ENCODE results near the gene LTBP2. TPM values are rescaled to one million over a fixed set of nuclear protein-coding genes. Genes with fewer than 3 reads are reported as not detected.

Gene LTBP2
- total RNA-seq, 1 donor from 2014 or later: 1.9 TPM

DNA sequence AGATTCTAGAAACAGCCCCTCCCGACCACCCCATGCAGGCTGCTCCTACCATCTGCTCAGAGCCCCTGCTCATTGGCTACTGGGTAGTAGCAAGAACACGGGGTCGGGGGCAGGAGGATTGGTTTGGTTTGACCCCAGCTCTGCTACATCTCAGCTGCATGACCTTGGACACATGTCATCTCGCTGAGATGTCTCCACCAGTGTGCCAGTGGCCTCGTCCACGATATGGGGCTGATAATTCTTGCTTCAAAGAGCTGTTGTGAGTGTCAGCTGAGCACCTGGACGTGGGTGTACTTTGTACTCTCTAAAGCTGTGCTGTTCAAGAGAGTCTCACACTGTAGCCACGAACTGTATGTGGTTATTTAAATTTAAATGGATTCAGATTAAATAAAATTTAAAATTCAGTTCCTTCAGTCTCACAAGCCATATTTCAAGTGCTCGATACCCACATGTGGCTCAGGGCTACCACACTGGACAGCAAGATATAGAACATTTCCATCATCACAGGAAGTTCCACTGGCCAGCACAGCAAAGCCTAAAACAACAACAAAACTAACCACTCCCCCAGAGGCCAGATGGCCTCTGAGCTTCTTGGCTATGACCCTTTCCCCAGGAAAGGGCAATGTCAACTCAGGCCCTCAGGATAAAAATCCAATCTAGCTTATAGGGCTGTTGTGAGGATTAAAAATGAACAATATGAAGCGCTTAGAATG lies 18.6 kb downstream of the LTBP2 start:
- H3K9me3 Mint-ChIP-seq (ENCODE audit: unreplicated experiment): no peaks in the 10 kb centered on the region
- no peak for DNase-seq (ENCODE audit: low spot score)
- no peak overlapping the region for H3K27ac Mint-ChIP-seq (ENCODE audit: unreplicated experiment)
- TF ChIP-seq, protein P1, sequence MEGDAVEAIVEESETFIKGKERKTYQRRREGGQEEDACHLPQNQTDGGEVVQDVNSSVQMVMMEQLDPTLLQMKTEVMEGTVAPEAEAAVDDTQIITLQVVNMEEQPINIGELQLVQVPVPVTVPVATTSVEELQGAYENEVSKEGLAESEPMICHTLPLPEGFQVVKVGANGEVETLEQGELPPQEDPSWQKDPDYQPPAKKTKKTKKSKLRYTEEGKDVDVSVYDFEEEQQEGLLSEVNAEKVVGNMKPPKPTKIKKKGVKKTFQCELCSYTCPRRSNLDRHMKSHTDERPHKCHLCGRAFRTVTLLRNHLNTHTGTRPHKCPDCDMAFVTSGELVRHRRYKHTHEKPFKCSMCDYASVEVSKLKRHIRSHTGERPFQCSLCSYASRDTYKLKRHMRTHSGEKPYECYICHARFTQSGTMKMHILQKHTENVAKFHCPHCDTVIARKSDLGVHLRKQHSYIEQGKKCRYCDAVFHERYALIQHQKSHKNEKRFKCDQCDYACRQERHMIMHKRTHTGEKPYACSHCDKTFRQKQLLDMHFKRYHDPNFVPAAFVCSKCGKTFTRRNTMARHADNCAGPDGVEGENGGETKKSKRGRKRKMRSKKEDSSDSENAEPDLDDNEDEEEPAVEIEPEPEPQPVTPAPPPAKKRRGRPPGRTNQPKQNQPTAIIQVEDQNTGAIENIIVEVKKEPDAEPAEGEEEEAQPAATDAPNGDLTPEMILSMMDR (IDR thresholded peaks at IDR 0.05; ENCODE audit: unreplicated experiment): no peak
- peaks cover 8% of the 10 kb centered on the region for H3K27me3 Mint-ChIP-seq (ENCODE audit: unreplicated experiment)
- H3K4me3 Mint-ChIP-seq (ENCODE audit: unreplicated experiment): no peak overlapping the region
- no peaks in the 10 kb centered on the region for H3K36me3 Mint-ChIP-seq (ENCODE audit: low read depth, unreplicated experiment)
- no peaks in the 10 kb centered on the region for H3K4me1 Mint-ChIP-seq (ENCODE audit: unreplicated experiment)

DNA sequence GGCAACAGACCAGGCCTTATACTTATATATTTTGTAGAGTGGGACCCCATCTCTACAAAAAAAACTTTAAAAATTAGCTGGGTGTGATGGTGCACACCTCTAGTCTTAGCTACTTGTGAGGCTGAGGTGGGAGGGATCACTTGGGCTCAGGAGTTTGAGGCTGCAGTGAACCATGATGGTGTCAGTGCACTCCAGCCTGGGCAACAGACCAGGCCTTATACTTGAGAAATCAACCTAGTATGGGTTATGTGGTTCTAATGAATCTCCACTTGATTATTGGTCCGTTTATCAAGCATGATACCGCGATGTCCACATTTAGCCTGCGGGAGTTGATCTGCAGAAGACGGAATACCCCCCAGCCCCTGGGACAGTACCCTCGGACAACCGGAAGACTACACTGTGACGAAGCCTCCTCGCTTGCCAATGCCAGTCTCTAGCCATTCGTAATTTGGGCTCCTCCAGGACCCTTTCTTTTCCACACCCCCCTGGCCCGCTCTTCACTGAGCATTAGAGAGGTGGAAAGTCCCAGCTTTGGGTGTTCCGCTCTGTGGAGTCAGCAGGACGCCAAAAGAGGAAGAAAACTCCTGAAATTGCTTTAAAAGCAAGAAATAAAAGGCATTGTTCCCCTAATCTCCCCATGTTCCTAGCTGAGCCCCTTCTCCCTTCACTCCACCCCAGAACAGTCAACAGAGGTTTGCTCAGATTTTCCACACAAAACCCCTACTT lies 19.4 kb downstream of the LTBP2 start:
- TF ChIP-seq, protein P1 (IDR thresholded peaks at IDR 0.05; ENCODE audit: unreplicated experiment): no peak
- H3K36me3 Mint-ChIP-seq (ENCODE audit: low read depth, unreplicated experiment): no peaks in the 10 kb centered on the region
- H3K9me3 Mint-ChIP-seq (ENCODE audit: unreplicated experiment): no peaks in the 10 kb centered on the region
- H3K4me1 Mint-ChIP-seq (ENCODE audit: unreplicated experiment): peaks cover 3% of the 10 kb centered on the region
- DNase-seq (ENCODE audit: low spot score): no peak
- peaks cover 11% of the 10 kb centered on the region for H3K27me3 Mint-ChIP-seq (ENCODE audit: unreplicated experiment)
- H3K4me3 Mint-ChIP-seq (ENCODE audit: unreplicated experiment): no peak overlapping the region
- H3K27ac Mint-ChIP-seq (ENCODE audit: unreplicated experiment): no peak overlapping the region

DNA sequence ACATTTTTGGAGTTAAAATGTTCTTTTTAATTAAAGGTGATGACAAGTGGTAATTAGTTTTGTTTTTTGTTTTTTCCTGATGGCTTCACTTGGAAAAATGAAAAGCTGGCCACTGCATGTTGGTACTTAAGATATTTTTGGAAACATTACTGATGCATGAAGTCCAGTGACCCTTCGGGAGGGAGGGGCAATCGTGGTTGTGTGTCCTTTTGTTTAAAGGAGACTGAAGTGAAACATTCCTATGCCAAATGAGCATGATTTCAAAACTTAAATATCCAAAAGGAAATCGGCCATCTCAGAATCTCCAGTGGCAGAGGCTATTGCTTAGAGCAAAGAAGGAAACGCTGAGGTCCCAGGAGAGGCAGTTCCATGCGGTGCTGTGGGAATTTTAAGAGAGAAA lies 20.1 kb downstream of the LTBP2 start:
- Mint-ChIP-seq H3K27me3 (ENCODE audit: unreplicated experiment) (peaks cover 11% of the 10 kb centered on the region), H3K4me1 (ENCODE audit: unreplicated experiment) (peaks cover 8% of the 10 kb centered on the region), H3K9me3 (ENCODE audit: unreplicated experiment) (no peaks in the 10 kb centered on the region), H3K36me3 (ENCODE audit: low read depth, unreplicated experiment) (no peaks in the 10 kb centered on the region), H3K4me3 (ENCODE audit: unreplicated experiment) (no peak overlapping the region), H3K27ac (ENCODE audit: unreplicated experiment) (no peak overlapping the region)
- TF ChIP-seq, protein P1 (IDR thresholded peaks at IDR 0.05; ENCODE audit: unreplicated experiment): no peak
- DNase-seq (ENCODE audit: low spot score): no peak

DNA sequence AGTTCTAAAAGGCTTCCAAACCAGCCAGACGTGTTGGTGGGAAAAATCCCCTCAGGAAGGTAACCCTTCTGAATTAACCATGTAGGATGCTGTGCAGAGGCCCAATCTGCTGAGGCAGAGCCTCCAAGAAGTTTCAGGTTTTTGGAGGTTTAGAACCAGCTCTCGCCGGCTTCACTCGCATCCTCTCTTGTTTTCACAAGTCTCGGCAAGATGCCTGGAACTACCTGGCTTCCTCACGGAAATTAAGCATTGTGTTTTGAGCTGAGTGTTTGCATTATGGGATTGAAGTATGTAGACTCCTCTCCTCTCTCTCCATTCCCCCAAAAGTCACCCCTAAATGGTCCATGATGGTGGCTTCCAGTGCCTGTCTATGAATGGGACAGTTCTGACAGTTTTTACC lies 20.6 kb downstream of the LTBP2 start:
- no peak for DNase-seq (ENCODE audit: low spot score)
- H3K27ac Mint-ChIP-seq (ENCODE audit: unreplicated experiment): no peak overlapping the region
- TF ChIP-seq, protein P1 (IDR thresholded peaks at IDR 0.05; ENCODE audit: unreplicated experiment): no peak
- H3K9me3 Mint-ChIP-seq (ENCODE audit: unreplicated experiment): no peaks in the 10 kb centered on the region
- H3K4me3 Mint-ChIP-seq (ENCODE audit: unreplicated experiment): no peak overlapping the region
- H3K36me3 Mint-ChIP-seq (ENCODE audit: low read depth, unreplicated experiment): no peaks in the 10 kb centered on the region
- H3K4me1 Mint-ChIP-seq (ENCODE audit: unreplicated experiment): peaks cover 9% of the 10 kb centered on the region
- peaks cover 10% of the 10 kb centered on the region for H3K27me3 Mint-ChIP-seq (ENCODE audit: unreplicated experiment)

DNA sequence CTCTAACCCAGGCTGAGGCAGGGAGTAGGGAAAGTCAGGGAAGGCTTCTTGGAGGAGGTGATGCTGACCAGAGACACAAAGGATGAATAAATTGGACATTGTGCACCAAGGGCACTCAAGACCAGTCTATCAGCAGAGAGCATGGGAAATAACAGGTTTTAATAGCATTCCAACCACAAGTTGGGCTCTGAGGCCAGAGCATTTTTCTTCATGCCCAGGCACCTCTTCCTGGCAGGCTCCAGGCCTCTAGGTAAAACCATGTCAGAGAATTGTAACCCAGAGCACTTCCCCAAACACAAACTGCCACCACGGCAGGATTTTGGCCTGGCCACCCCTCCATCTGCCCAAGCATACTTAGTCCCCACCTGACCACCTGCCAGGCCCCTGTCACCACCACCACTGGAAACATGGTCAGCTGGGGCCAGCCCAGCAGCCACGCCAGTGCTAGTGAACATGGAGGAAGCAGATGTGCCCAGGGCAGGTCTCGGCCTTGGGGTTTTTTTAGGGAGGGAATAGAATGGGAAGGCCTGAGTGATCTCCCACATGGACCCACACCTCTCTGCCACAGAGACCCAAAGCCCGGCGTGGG lies 22.7 kb downstream of the LTBP2 start:
- H3K9me3 Mint-ChIP-seq (ENCODE audit: unreplicated experiment): no peaks in the 10 kb centered on the region
- TF ChIP-seq, protein P1 (IDR thresholded peaks at IDR 0.05; ENCODE audit: unreplicated experiment): no peak
- H3K4me1 Mint-ChIP-seq (ENCODE audit: unreplicated experiment): peaks cover 9% of the 10 kb centered on the region
- no peak overlapping the region for H3K4me3 Mint-ChIP-seq (ENCODE audit: unreplicated experiment)
- no peak overlapping the region for H3K27ac Mint-ChIP-seq (ENCODE audit: unreplicated experiment)
- H3K36me3 Mint-ChIP-seq (ENCODE audit: low read depth, unreplicated experiment): peaks cover 6% of the 10 kb centered on the region
- H3K27me3 Mint-ChIP-seq (ENCODE audit: unreplicated experiment): peaks cover 16% of the 10 kb centered on the region
- no peak for DNase-seq (ENCODE audit: low spot score)
